Large intestine (tissue), 3 donors: Measurements from ENCODE around the gene PLA2G15. TPM values are rescaled to one million over a fixed set of nuclear protein-coding genes. Genes with fewer than 3 reads are reported as not detected.

Experiments
- DNase-seq, 2 donors: peaks; one replicate each; pipeline versions ENCODE4 v3.0.0 to v3.0.0-alpha.2; 2013
- H3K27ac ChIP-seq: one replicate; pipeline ENCODE4 v1.5.1; 2013; ENCODE audit warnings: low read length
- H3K27me3 ChIP-seq: 2 replicates; pipeline ENCODE4 v1.6.1; 2013; ENCODE audit warnings: low read length; ENCODE audit not compliant: control insufficient read depth, insufficient read depth
- H3K36me3 ChIP-seq: 2 replicates; pipeline ENCODE4 v1.6.1; 2013; ENCODE audit warnings: low read length; ENCODE audit not compliant: control insufficient read depth, insufficient read depth
- H3K4me1 ChIP-seq: one replicate; pipeline ENCODE4 v1.6.1; 2013; ENCODE audit warnings: low read length; ENCODE audit not compliant: control insufficient read depth, insufficient read depth
- H3K4me3 ChIP-seq: one replicate; pipeline ENCODE4 v1.5.1; 2013; ENCODE audit warnings: low read length
- H3K9me3 ChIP-seq: one replicate; pipeline ENCODE4 v1.6.1; 2013; ENCODE audit warnings: mild to moderate bottlenecking, low read depth, low read length, moderate library complexity; ENCODE audit not compliant: control insufficient read depth
- WGBS: methylation state at CpG from one replicate; pipeline ENCODE4 v1.1.5; 2013; ENCODE audit warnings: low lambda C conversion rate; ENCODE audit not compliant: insufficient coverage; 5-methylcytosine and 5-hydroxymethylcytosine counted together
- polyA plus RNA-seq: library from polyadenylated mRNA; unstranded; fragments of 120-200 nt; gene quantifications from one replicate; pipeline ENCODE4 v1.2.1, GENCODE V29; 2013

The PLA2G15 gene
- polyA plus RNA-seq, 1 donor: 18.7 TPM

- peaks cover 47% of the 10 kb centered on the region for H3K36me3 ChIP-seq
These were observed 12.8 kb upstream of the PLA2G15 start for GRCh38 chr16:68232335-68232734.

GRCh38 chr16:68233085-68233834 is 11.9 kb upstream of the PLA2G15 start:
- H3K27me3 ChIP-seq: peaks cover 20% of the 10 kb centered on the region
- peaks cover 38% of the 10 kb centered on the region for H3K36me3 ChIP-seq
- peaks cover 24% of the 10 kb centered on the region for H3K4me1 ChIP-seq
- no peak for DNase-seq
- H3K9me3 ChIP-seq: no peaks in the 10 kb centered on the region
- H3K4me3 ChIP-seq: peak overlapping the region; percentile 59
- peak overlapping the region; percentile 92 for H3K27ac ChIP-seq
- WGBS: no CpG with 5 or more reads among the region's 5 CpGs

More at GRCh38 chr16:68232335-68232734, 12.8 kb upstream of the PLA2G15 start:
- Histone ChIP-seq H3K4me3 (no peak overlapping the region), H3K9me3 (no peaks in the 10 kb centered on the region), H3K27me3 (peaks cover 20% of the 10 kb centered on the region), H3K27ac (no peak overlapping the region), H3K4me1 (peaks cover 30% of the 10 kb centered on the region)
- DNase-seq: no peak
- WGBS: no CpG with 5 or more reads among the region's 16 CpGs

GRCh38 chr16:68233835-68234187 is 11.4 kb upstream of the PLA2G15 start:
- H3K4me1 ChIP-seq: peaks cover 24% of the 10 kb centered on the region
- DNase-seq: no peak
- peaks cover 20% of the 10 kb centered on the region for H3K27me3 ChIP-seq
- peak overlapping the region; percentile 92 for H3K27ac ChIP-seq
- H3K9me3 ChIP-seq: no peaks in the 10 kb centered on the region
- H3K36me3 ChIP-seq: peaks cover 35% of the 10 kb centered on the region
- no CpG with 5 or more reads among the region's 8 CpGs for WGBS
- H3K4me3 ChIP-seq: peak overlapping the region; percentile 59

GRCh38 chr16:68234188-68235107 is 10.7 kb upstream of the PLA2G15 start:
- H3K9me3 ChIP-seq: no peaks in the 10 kb centered on the region
- H3K27ac ChIP-seq: peak overlapping the region; percentile 92
- peaks cover 24% of the 10 kb centered on the region for H3K4me1 ChIP-seq
- no CpG with 5 or more reads among the region's 13 CpGs for WGBS
- H3K36me3 ChIP-seq: peaks cover 31% of the 10 kb centered on the region
- H3K27me3 ChIP-seq: peaks cover 20% of the 10 kb centered on the region
- H3K4me3 ChIP-seq: peak overlapping the region; percentile 59
- peak; percentile 74 to 89 for DNase-seq

- Histone ChIP-seq H3K27ac (peak overlapping the region; percentile 92), H3K4me1 (peaks cover 24% of the 10 kb centered on the region)
- WGBS: no CpG with 5 or more reads among the region's 73 CpGs
These were observed 9.9 kb upstream of the PLA2G15 start for GRCh38 chr16:68235108-68235886.

GRCh38 chr16:68235887-68236136 is 9.4 kb upstream of the PLA2G15 start, which contains the start of gene ESRP2:
ESRP2 (minus strand) TSS chr16:68236127; CDS start chr16:68236045, 82 bp downstream.
- H3K36me3 ChIP-seq: peaks cover 18% of the 10 kb centered on the region
- WGBS: no CpG with 5 or more reads among the region's 36 CpGs
- H3K4me3 ChIP-seq: peak within 1 kb of the TSS; percentile 59
- peak within 1 kb of the TSS; percentile 94 for H3K27ac ChIP-seq
- peaks cover 20% of the 10 kb centered on the region for H3K27me3 ChIP-seq
- DNase-seq: no peak
- H3K9me3 ChIP-seq: no peaks in the 10 kb centered on the region
- H3K4me1 ChIP-seq: peaks cover 24% of the 10 kb centered on the region

More at GRCh38 chr16:68235108-68235886, 9.9 kb upstream of the PLA2G15 start:
- H3K9me3 ChIP-seq: no peaks in the 10 kb centered on the region
- peak in 1 of 2 donors; percentile 78 for DNase-seq
- peak overlapping the region; percentile 59 for H3K4me3 ChIP-seq
- peaks cover 20% of the 10 kb centered on the region for H3K27me3 ChIP-seq
- peaks cover 23% of the 10 kb centered on the region for H3K36me3 ChIP-seq

- Histone ChIP-seq H3K4me1 (peaks cover 24% of the 10 kb centered on the region), H3K9me3 (no peaks in the 10 kb centered on the region), H3K27ac (peak overlapping the region; percentile 94), H3K36me3 (peaks cover 13% of the 10 kb centered on the region), H3K4me3 (peak overlapping the region; percentile 59), H3K27me3 (peaks cover 20% of the 10 kb centered on the region)
- no CpG with 5 or more reads among the region's 45 CpGs for WGBS
- peak; percentile 93 to 95 for DNase-seq
These were observed 8.9 kb upstream of the PLA2G15 start for GRCh38 chr16:68236137-68236825.

GRCh38 chr16:68236826-68237242 is 8.3 kb upstream of the PLA2G15 start:
- Histone ChIP-seq H3K27ac (peak overlapping the region; percentile 94), H3K36me3 (peaks cover 8% of the 10 kb centered on the region), H3K9me3 (no peaks in the 10 kb centered on the region), H3K27me3 (peaks cover 20% of the 10 kb centered on the region), H3K4me1 (peaks cover 24% of the 10 kb centered on the region), H3K4me3 (peak overlapping the region; percentile 59)
- WGBS: no CpG with 5 or more reads among the region's 21 CpGs
- peak in 1 of 2 donors; percentile 58 for DNase-seq

GRCh38 chr16:68237243-68238028 is 7.7 kb upstream of the PLA2G15 start:
- Histone ChIP-seq H3K36me3 (peaks cover 2% of the 10 kb centered on the region), H3K9me3 (no peaks in the 10 kb centered on the region), H3K27me3 (peaks cover 20% of the 10 kb centered on the region), H3K4me1 (peaks cover 24% of the 10 kb centered on the region), H3K4me3 (peak overlapping the region; percentile 59), H3K27ac (peak overlapping the region; percentile 94)
- no CpG with 5 or more reads among the region's 72 CpGs for WGBS
- peak; percentile 98 to 100 for DNase-seq
